Kidney (tissue), 14 donors: Measurements from ENCODE around the gene OOSP4B. TPM values are rescaled to one million over a fixed set of nuclear protein-coding genes. Genes with fewer than 3 reads are reported as not detected.
"Not testable (repeated sequence)": the region's sequence is repeated elsewhere in the genome, so short reads cannot be mapped to it uniquely, and the experiment has no call there.

Source experiments
- DNase-seq, 5 donors: peaks; one replicate each; pipeline ENCODE4 v3.0.0-alpha.2; 2013 to 2020
- FAIRE-seq: peaks from 2 replicates; lab custom pipeline; 2012; peaks lifted over from hg19 to GRCh38; lab: Jason Lieb, UNC
- H3K27ac ChIP-seq, 2 donors: one replicate each; pipeline ENCODE4 v1.7.0; 2013; ENCODE audit warnings: low read depth in 2 of 2, low read length in 2 of 2, inconsistent platforms in 1 of 2
- H3K27me3 ChIP-seq: one replicate; pipeline ENCODE4 v1.7.1; 2013; ENCODE audit warnings: low read length, inconsistent platforms; ENCODE audit not compliant: control insufficient read depth, insufficient read depth
- H3K36me3 ChIP-seq, 3 donors: one replicate each; pipeline versions ENCODE4 v1.7.0 to v1.7.1; 2013; ENCODE audit warnings: low read length in 3 of 3, control low read depth in 1 of 3, inconsistent platforms in 1 of 3; ENCODE audit not compliant: insufficient read depth in 3 of 3, control insufficient read depth in 2 of 3
- H3K4me1 ChIP-seq, 3 donors: one replicate each; pipeline versions ENCODE4 v1.7.0 to v1.7.1; 2013; ENCODE audit warnings: low read length in 3 of 3, inconsistent platforms in 1 of 3, low read depth in 1 of 3; ENCODE audit not compliant: control insufficient read depth in 2 of 3, insufficient read depth in 2 of 3
- H3K4me3 ChIP-seq, 3 donors: one replicate each; pipeline versions ENCODE4 v1.7.0 to v1.8.1; 2013; ENCODE audit warnings: low read length in 3 of 3, control low read depth in 1 of 3, inconsistent platforms in 1 of 3
- H3K9ac ChIP-seq, 3 donors: one replicate each; pipeline versions ENCODE4 v1.7.0 to v1.7.1; 2013; ENCODE audit warnings: low read length in 3 of 3, control low read depth in 1 of 3, inconsistent platforms in 1 of 3
- H3K9me3 ChIP-seq, 3 donors: one replicate each; pipeline versions ENCODE4 v1.7.0 to v1.7.1; 2013; ENCODE audit warnings: low read length in 3 of 3, control low read depth in 1 of 3, inconsistent platforms in 1 of 3; ENCODE audit not compliant: control insufficient read depth in 2 of 3, insufficient read depth in 1 of 3
- intact Hi-C: fragments of 100-400 bp; cut with DNase I; formaldehyde crosslinking; loops from one replicate; pipeline ENCODE4 v1.11.1; 2022
- polyA plus RNA-seq: library from polyadenylated mRNA; stranded (reverse); fragments of 350-450 nt; fragmentation: Illumina TruSeq; extraction: RNeasy Lipid Tissue Mini Kit (QIAGEN cat#74804); gene quantifications from one replicate; pipeline ENCODE4 v1.2.3, GENCODE V29; 2014; ENCODE audit warnings: low read depth, low replicate concordance; ENCODE audit not compliant: insufficient read depth
- total RNA-seq: library from RNA; stranded (reverse); fragmentation: NEBNext Ultra II Directional; extraction: Animal tissue kit (Norgen Biotek cat#: 25700); gene quantifications from one replicate; pipeline ENCODE4 v1.2.1, GENCODE V29; 2021
- TF ChIP-seq, protein P1 (sequence below): IDR thresholded peaks from 3 replicates; pipeline ENCODE4 v1.5.1; 2012; ENCODE audit warnings: mild to moderate bottlenecking, moderate library complexity, borderline replicate concordance; ENCODE audit not compliant: insufficient read depth; ENCODE audit errors: extremely low read depth
- donor health status: control.
- donor health status: control.
- donor health status: control.
- donor health status: control.
- donor health status: control.
- donor health status: DM: yes; HTN: yes; CAD: no.
- donor health status: Normal renal cell carcinoma (clear cell type).

OOSP4B gene
- total and polyA plus RNA-seq, 2 donors from 2014 or later: not detected

DNA sequence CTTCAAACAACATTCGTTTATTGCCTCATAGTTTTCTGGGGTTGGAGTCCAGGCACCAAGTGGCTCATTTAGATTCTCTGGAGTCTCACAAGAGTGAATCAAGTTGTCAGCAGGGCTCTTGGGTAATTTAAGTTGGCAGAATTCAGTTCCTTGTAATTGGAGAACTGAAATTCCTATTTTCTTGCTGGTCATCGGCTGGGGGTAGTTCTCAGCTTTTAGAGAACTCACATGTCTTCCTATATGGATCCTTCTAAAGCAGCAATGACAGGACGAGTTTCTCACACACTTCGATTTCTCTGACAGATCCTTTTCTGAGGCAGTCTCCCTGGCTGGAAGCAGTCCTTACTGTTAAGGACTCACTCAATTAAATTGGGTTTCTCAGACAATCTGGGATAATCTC, 17.3 kb upstream of the OOSP4B start:
- intact Hi-C loops: no loop called here

DNA sequence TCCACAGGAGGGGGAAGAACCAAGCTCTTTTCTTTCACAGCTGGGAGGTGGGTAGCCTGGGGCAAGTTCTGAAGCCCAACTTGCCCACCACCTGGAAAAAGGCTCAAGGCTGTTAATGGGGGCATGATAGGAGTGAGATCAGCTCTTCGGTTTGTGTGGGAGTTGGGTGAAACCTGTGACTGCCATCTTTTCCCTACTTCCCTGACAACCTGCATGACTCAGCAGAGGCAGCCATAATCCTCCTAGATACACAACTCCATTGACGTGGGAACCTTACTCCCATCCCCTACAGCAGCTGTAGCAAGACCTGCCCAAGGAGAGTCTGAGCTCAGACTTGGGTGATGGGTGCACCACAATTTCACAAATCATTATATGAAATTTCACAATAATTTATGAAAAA, 13.3 kb upstream of the OOSP4B start:
- no peaks in the 10 kb centered on the region for H3K27me3 ChIP-seq
- no peak for FAIRE-seq
- no peak overlapping the region for H3K9ac ChIP-seq
- DNase-seq: no peak
- H3K9me3 ChIP-seq: no peaks in the 10 kb centered on the region
- intact Hi-C loops: no loop called here
- TF ChIP-seq, protein P1, sequence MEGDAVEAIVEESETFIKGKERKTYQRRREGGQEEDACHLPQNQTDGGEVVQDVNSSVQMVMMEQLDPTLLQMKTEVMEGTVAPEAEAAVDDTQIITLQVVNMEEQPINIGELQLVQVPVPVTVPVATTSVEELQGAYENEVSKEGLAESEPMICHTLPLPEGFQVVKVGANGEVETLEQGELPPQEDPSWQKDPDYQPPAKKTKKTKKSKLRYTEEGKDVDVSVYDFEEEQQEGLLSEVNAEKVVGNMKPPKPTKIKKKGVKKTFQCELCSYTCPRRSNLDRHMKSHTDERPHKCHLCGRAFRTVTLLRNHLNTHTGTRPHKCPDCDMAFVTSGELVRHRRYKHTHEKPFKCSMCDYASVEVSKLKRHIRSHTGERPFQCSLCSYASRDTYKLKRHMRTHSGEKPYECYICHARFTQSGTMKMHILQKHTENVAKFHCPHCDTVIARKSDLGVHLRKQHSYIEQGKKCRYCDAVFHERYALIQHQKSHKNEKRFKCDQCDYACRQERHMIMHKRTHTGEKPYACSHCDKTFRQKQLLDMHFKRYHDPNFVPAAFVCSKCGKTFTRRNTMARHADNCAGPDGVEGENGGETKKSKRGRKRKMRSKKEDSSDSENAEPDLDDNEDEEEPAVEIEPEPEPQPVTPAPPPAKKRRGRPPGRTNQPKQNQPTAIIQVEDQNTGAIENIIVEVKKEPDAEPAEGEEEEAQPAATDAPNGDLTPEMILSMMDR: no peak
- H3K4me1 ChIP-seq: no peaks in the 10 kb centered on the region
- no peak overlapping the region for H3K27ac ChIP-seq
- H3K4me3 ChIP-seq: no peak overlapping the region
- no peaks in the 10 kb centered on the region for H3K36me3 ChIP-seq

More for the DNA sequence above, 17.3 kb upstream of the OOSP4B start:
- Histone ChIP-seq H3K27me3 (no peaks in the 10 kb centered on the region), H3K9me3 (no peaks in the 10 kb centered on the region), H3K36me3 (no peaks in the 10 kb centered on the region), H3K27ac (no peak overlapping the region), H3K4me1 (no peaks in the 10 kb centered on the region), H3K4me3 (no peak overlapping the region), H3K9ac (no peak overlapping the region)
- no peak for DNase-seq
- TF ChIP-seq, protein P1: no peak
- FAIRE-seq: no peak

- Histone ChIP-seq H3K9me3 (no peaks in the 10 kb centered on the region), H3K9ac (no peak overlapping the region), H3K27me3 (no peaks in the 10 kb centered on the region), H3K4me1 (no peaks in the 10 kb centered on the region), H3K36me3 (no peaks in the 10 kb centered on the region), H3K4me3 (no peak overlapping the region), H3K27ac (no peak overlapping the region)
- no peak for FAIRE-seq
- TF ChIP-seq, protein P1: no peak
- no peak for DNase-seq
- intact Hi-C loops: no loop called here
These were observed 11.6 kb upstream of the OOSP4B start for GRCh38 chr11:60005360-60005759.

DNA sequence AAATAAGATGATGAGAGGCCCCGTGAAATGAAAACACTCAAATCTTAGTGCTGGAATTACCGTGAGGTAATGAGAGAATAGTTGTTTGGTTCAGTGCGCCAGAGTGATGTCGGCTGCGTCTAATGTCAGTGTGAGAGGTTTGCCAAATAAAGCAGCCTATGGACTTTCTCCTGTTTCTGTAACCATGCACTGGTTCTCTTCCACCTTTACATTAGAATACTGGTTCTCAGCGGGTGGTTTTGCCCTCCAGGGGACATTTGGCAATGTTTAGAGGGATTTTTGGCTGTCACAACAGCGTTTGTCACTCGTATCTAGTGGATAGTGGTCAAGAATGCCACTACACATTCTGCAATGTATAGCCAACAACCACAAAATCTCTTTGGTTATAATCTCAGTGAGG, 1.1 kb downstream of the OOSP4B start:
- intact Hi-C loops: no loop called here
- TF ChIP-seq, protein P1: no peak
- Histone ChIP-seq H3K36me3 (no peaks in the 10 kb centered on the region), H3K4me3 (no peak overlapping the region), H3K9ac (no peak overlapping the region), H3K4me1 (no peaks in the 10 kb centered on the region), H3K9me3 (no peaks in the 10 kb centered on the region), H3K27me3 (no peaks in the 10 kb centered on the region), H3K27ac (no peak overlapping the region)
- no peak for DNase-seq
- no peak for FAIRE-seq

- H3K9ac ChIP-seq, DNase-seq, FAIRE-seq, H3K27ac ChIP-seq, H3K27me3 ChIP-seq, H3K9me3 ChIP-seq, H3K4me1 ChIP-seq, intact Hi-C loops, H3K36me3 ChIP-seq, H3K4me3 ChIP-seq: not testable (repeated sequence)
These were observed 3.4 kb downstream of the OOSP4B start for GRCh38 chr11:60020376-60020775.
